GM12865 (cell line): Measurements from ENCODE around the gene SCARB1.
A peak's percentile ranks its signal among the peaks of the same experiment; 100 is the strongest.

Experiments used
- DNase-seq: peaks from one replicate; pipeline ENCODE4 v3.0.0; 2010; ENCODE audit warnings: low read depth
- H3K4me3 ChIP-seq: 2 replicates; pipeline ENCODE4 v1.5.1; 2011; ENCODE audit warnings: mild to moderate bottlenecking, low read depth, low read length, control low read depth
- CTCF ChIP-seq: IDR thresholded peaks from 2 replicates; pipeline ENCODE4 v1.5.1; 2011; ENCODE audit warnings: low read length, control low read depth, low read depth, inconsistent platforms; ENCODE audit not compliant: insufficient read depth; ENCODE audit errors: missing control alignments

The SCARB1 gene

GRCh38 chr12:124857921-124858461, 5.7 kb downstream of the SCARB1 start:
- TF ChIP-seq CTCF: no peak
- H3K4me3 ChIP-seq: no peak overlapping the region
- DNase-seq: no peak

DNA sequence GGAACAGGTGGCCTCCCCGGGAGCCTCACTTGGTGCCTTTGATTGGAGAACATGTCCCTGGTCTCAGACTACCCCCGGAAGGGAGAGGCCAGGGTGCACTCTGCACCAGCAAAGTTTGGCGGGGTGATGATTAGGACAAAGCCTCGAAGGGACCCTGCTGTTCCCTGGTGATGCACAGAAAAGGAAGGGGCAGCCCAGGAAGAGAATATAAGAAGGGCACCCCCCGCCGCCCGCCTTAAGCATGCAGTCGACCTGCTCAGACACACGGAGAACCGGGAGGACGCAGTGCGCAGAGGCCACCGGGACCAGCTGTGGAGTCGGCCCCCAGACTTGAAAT, 6.9 kb downstream of the SCARB1 start:
- DNase-seq: no peak
- no peak for TF ChIP-seq CTCF
- no peak overlapping the region for H3K4me3 ChIP-seq

- TF ChIP-seq CTCF: peak; percentile 29
- DNase-seq: no peak
- H3K4me3 ChIP-seq: no peak overlapping the region
Measured at GRCh38 chr12:124856132-124856841, 7.4 kb downstream of the SCARB1 start.

DNA sequence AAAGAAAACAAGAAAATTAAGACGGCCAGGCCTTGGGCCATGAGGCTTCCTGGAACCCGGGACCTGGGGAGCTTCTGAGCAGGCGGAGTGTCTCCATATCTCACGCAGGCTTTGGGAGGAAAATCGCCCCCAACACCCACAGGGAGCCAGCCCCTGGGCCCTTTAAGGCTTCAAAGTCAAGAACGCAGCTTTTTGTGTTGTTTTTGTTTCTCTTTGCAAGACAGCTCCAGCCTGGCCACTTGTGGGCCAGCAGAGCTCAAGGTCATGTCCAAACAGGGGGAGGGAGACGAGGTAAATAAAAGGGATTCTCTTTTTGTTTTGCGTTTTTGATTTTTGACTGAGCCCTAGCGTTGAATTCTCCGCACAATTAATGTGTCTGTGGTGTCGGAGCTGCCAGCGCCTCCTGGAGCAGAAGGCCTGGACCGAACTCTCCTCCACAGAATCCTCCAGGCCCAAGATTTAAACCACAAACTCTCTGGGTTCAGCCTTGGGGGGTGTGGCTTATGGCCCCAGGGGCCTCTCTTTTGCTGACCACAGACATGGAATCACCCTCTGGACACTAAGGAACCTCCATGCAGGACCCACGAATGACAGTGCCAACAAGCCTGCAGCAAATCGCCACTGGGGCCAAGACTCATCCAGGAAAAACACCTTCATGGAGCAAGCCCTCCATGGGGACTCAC, 8.2 kb downstream of the SCARB1 start:
- DNase-seq: no peak
- TF ChIP-seq CTCF: no peak
- no peak overlapping the region for H3K4me3 ChIP-seq

DNA sequence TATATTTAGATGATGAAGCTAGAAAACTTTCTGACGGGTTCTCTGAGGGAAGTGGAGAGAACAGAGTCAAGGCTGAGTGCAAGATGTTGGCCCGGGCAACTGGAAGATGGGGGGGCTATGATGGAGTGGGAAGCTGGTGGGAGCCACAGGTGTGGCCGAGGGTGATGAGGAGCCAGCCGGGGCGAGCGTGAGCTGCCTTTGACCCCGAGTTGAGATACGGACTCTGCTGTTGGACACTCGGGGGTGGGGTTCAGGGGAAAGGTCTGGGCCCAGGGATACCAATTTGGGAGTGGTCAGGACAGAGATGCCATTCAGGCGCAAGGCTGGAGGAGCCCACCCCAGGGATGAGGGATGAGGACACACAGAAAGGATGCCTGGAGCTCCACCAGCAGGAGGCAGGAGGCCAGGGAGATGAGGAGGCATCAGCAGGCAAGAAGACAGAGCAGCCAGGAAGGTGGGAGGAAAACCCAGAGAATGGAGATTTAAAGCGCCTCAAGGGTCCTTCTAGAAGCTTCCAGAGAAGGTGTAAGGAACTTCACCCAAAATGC, 9.0 kb downstream of the SCARB1 start:
- TF ChIP-seq CTCF: no peak
- no peak overlapping the region for H3K4me3 ChIP-seq
- DNase-seq: no peak

DNA sequence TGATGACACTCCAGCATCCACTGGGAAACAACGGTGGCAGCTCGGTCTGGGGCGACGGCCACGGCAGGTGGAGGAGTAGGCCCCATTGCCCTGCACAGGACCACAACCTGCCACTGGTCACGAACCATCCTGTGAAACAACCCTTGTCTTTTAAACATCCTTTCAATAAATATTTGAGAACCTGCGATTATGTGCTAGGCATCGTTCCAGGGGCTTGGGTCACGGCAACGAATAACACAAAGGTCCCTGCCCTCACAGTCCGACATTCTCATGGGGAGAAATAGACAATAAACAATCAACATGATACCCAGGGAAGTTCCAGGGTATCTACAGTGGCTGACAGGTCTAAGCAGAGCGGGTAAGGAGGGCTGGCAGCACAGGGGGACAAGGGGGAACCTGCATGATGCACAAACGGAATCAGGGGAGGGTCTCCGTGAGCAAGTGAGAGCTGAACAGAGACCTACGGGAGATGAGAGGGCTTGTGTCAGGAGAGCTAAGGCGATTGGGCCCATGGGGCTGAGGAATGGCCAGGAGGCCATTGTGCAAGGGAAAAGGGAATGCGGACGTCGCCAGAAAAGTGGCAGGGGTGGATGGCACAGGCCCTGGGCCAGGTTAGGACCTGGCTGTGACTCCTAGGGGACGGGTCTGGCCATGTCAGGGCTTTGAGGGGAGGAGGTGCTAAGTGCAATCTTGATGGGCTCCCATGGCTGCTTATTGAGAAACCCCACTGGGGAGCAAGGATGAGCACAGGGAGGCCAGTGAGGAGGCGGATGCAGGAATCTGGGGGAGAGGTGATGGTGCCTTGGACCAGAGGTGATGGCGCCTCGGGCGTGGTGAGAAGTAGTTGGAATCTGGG, 9.7 kb downstream of the SCARB1 start:
- no peak for DNase-seq
- TF ChIP-seq CTCF: no peak
- H3K4me3 ChIP-seq: no peak overlapping the region
